Activated T-cell treated with anti-CD3 and anti-CD28 coated beads for 1 hour (primary cell): ENCODE data around the gene RHBG.
"Not testable (repeated sequence)": the region's sequence is repeated elsewhere in the genome, so short reads cannot be mapped to it uniquely, and the experiment has no call there.

Experiments used
- DNase-seq: peaks from one replicate; pipeline ENCODE4 v3.0.0-alpha.2; 2020; ENCODE audit warnings: low read depth

RHBG gene, protein sequence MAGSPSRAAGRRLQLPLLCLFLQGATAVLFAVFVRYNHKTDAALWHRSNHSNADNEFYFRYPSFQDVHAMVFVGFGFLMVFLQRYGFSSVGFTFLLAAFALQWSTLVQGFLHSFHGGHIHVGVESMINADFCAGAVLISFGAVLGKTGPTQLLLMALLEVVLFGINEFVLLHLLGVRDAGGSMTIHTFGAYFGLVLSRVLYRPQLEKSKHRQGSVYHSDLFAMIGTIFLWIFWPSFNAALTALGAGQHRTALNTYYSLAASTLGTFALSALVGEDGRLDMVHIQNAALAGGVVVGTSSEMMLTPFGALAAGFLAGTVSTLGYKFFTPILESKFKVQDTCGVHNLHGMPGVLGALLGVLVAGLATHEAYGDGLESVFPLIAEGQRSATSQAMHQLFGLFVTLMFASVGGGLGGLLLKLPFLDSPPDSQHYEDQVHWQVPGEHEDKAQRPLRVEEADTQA

DNA sequence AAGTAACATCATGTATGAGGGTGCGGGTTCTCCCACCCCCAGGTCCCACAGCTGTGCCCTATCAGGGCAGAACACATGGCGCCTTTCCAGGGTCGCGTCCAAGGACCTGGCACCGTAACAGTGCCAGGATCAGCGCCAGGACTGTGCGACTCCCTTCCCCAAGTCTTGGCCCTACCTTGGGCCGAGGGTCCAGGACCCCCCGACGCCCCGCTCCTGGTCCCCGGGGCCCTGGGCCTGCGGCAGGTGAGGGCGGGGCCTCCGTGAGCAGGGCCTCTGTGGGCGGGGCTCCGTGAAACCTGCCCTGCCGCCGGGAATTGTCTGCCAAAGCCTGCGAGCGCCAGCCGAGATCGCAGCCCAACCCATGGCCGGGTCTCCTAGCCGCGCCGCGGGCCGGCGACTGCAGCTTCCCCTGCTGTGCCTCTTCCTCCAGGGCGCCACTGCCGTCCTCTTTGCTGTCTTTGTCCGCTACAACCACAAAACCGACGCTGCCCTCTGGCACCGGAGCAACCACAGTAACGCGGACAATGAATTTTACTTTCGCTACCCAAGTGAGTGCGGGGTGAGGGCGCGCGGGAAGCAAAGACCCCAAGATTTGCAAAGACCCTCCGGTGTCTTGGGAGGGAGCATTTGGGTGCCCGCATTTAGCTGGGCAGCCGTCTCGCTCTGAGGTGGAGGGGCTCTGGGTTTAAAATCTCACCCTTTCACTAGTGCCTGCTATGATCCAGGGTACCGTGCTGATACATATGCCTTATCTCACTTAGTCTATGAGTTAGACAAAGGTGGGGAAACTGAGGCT is at the start of gene RHBG:
Gene RHBG, plus strand, starts transcription at position 323 of the 796 bp plus-strand sequence. Its CDS starts 39 bp downstream, at position 362.
- peak; percentile 12 for DNase-seq

DNA sequence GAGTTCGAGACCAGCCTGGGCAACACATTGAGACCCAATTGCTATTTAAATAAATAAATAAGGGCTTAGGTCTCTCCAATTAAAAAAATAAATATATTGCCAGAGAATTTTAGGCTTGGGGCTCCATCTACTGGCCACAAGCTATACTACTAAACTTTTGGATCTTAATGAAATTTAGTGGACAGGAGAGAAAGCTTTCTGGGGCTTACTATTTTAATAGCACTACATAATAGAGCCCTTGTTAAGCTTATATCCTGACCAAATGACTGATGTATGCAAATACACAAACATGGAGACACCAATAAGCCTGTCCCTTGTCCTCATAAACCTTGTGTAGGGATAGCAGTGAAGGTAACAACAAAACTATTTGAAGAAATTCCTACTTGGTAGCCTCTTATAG is 49.3 kb upstream of the RHBG start:
- DNase-seq: no peak

DNA sequence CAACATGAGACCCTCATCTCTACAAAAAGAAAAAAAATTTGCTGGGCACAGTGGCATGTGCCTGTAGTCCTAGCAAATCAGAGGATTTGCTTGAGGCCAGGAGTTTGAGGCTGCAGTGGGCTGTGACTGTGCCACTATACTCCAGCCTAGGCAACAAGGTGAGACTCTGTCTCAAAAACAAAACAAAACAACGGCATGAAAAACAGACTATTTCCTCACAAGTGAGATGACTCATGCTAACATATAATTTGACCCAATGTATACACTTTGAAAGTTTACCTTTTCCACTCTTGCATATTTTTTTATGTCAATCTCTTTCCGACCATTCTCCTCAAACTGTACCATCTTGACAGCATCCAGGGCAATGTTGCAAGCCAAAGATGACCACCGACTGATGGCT is 48.5 kb upstream of the RHBG start:
- no peak for DNase-seq

DNA sequence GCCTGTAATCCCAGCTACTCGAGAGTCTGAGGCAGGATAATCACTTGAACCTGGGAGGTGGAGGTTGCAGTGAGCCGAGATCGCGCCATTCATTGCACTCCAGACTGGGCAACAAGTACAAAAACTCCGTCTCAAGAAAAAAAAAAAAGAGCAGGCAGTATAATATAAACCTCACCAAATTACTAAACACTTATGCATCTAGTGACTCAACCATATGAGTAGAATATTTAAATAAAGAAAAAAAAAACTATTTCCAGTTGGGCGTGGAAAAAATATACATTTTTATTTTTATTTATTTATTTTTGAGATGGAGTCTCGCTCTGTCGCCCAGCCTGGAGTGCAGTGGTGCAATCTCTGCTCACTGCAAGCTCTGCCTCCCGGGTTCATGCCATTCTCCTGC is 45.8 kb upstream of the RHBG start:
- DNase-seq: not testable (repeated sequence)

DNA sequence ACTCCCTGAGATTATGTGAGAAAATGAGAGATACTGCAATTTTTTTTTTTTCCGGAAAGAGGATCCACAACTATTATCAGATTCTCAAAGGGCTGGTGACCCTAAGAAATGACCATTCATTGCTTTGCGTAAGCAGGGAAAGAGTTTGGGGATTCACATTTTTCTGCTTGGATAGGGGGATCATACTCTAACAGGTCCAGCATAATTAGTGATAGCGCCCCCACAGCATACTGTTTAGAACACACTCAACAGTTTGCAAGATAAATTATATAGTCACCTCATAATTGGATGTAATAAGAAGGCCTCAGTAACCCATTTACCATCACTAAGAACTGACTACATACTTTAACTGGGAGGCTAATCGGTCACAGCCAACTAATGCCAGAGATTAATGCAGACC is 32.8 kb upstream of the RHBG start:
- DNase-seq: no peak

DNA sequence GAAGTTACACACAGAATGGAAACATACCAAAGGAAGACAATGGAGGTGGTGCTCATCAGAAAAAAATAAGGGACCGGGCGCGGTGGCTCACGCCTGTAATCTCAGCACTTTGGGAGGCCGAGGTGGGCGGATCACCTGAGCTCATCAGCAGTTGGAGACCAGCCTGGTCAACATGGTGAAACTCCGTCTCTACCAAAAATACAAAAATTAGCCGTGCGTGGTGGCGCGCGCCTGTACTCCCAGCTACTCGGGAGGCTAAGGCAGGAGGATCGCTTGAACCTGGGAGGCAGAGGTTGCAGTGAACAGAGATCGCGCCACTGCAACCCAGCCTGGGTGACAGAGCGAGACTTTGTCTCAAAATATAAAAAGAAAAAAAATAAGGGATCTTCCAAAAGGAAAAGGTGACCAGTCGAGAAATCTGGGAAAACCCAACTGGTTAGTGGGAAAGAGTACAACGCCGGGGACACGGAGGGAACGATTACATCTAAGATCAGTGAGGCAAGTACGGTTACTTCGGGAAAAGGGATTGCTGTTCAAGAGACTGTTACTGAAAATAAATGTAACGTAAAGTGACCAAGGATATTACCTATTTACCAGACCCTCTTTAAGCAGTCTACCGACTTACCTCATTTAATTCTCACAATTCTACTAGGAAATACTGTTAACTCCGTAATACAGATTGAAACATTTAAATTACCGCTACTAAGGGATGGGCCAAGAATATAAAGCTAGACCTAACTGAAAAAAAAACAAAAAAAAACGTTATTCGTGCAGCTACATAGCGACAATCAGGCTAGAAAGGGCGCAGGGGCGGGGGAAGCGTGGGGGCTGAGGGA is 31.7 kb upstream of the RHBG start:
- DNase-seq: no peak

DNA sequence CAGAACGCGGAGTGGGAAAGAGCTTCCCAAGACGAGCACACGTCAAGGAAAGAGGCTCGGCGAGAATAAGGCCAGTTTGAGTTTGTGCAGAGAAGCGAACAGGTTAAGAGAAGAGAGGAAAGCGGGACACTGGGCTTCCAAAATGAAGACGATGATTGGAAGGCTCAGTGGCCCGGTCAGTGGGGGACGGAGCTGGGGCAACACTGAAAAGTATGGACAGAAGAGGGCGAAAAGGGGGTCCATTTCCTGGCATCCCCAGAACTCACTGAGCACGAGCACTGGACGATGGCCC is 31.2 kb upstream of the RHBG start:
- DNase-seq: no peak

DNA sequence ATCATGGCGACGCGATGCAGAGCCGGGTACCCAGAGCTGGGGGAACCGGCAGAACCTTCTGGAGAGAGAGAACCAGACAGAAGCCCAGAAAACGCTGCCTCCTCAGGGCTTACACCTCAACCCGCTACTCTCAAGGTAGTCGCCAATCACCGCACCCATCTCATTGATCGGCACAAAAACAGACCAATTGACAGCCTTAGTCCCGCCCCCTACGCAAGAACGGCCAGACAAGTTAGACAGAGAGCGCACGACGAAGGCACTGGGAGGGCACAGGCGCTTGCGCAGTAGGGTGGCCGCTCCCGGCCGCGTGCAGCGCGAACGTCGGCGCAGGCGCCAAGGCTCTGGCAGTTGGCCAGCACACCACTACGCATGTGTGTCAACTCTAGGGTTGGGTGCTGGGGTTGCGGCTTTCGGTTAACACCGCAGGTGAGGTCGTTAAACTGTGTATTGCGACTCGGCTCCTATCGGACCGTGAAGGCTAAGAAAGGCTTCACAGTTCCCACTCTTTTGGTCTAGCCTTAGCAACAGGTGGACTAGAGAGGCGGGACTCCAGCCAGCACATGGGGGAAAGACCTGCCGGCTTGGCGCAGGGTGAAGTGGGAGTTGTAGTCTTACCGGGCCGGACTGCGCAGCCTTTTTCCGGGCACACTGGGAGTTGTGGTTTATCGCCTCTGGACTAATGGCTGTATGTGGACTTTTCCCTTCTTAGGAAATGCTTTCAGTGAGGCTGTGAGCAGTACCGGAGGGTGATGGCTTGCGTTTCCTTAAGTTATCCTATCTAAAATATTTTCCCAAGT is 30.6 kb upstream of the RHBG start, which contains the start of the genes CCT3 and TSACC:
Gene CCT3, minus strand, starts transcription at position 113 of the 797 bp plus-strand sequence. Its CDS starts 108 bp downstream, at position 5.
Gene TSACC, plus strand, starts transcription at position 347 of the 797 bp plus-strand sequence. CDS start 1,232 bp downstream, outside the sequence.
- DNase-seq: peak; percentile 99

DNA sequence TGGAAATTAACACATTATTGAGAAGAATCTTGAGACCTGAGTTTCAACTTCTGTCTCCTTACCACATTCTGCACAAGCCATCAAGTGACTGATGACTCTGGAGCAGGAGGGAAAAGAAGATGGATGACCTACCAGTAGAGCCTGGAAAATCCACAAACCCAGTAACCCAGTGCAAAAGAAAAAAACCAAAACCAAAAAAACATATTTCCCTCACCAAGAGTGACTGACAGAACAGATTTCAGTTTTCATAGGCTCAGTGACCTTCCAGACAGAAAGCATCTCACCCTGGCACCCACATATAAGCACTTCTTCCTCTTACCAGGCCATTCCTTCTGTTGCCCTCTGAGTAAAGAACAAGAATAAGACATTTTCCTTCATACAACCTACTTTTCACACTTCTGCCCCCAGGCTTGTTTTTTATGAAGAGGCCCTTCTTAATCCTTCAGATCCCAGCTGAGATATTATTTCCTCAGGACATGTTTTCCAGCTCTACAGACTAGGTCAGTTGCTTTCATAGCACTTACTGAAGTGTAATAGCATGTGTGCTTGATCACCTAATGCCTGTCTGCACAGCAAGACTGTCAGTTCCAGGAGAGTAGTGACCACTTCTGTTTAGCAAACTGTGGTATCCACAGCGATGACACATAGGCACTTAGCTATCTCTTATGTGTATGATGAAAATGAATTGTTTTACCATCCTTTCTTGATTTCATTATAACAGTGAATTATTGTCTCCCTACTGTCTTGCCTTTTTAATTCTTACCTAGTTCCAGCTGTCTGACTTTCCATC is 26.6 kb upstream of the RHBG start:
- DNase-seq: no peak

DNA sequence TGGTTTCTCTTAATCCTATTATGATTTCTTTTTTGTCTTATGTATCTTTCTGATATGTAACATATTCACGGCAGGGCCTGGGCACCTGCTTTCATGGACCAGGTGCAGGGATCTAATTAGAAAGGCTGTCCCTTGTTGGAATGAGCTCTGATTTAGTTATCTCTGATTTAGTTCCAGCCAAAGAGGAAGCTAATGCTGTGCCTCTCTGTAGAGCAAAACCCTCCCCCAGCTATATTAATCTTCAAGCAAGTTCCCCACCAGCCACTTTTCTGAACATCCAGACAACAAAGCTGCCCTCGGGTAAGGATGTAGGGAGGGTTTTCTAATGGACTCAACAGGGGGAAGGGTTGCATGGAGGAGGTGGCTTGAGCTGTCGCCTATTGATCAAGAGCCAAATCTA is 24.6 kb upstream of the RHBG start:
- no peak for DNase-seq

DNA sequence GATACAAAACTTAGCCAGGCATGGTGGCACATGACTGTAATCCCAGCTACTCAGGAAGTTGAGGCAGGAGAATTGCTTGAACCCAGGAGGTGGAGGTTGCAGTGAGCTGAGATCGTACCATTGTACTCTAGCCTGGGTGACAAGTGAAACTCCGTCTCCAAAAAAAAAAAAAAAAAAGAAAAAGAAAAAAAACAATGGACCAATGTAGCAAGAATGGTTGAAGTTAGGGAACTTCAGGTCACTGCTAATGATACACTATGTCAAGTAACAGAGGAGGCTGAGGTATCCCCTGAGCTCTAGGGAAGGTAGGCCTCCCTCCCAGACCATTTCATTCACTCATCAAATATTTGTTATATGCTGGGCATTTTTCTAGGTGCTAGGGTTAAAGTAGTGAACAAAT is 23.0 kb upstream of the RHBG start:
- not testable (repeated sequence) for DNase-seq

DNA sequence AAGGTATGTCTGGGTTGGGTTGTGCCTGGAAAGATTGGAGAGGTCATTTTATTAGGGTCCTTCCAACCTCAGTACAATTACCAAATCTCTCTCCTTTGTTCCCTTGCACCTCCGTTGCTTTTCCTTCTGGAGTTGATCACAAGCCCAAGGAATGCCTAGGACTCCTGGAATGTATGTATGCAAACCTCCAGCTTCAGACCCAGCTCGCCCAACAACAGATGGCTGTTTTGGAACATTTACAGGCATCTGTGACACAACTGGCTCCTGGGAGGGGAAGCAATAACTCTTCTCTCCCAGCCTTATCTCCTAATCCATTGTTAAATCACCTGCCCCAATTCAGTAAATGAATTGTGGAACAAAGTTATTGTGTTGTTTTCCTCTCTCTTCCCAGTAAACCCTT is 22.4 kb upstream of the RHBG start:
- DNase-seq: no peak

DNA sequence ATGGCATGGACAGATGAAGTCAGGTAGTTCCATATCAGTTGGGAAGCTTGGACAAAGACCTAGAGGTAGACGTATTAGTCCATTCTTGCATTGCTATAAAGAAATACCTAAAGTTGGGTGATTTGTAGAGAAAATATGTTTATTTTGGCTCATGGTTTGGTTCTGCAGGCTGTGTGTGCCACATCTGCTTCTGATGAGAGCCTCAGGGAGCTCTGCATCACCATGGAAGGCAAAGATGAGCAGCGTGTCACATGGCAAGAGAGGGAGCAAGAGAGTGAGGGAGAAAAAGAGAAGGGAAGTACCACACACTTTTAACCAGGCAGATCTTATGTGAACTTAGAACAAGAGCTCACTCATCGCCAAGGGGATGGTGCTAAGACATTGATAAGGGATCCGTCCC is 21.7 kb upstream of the RHBG start:
- DNase-seq: no peak

DNA sequence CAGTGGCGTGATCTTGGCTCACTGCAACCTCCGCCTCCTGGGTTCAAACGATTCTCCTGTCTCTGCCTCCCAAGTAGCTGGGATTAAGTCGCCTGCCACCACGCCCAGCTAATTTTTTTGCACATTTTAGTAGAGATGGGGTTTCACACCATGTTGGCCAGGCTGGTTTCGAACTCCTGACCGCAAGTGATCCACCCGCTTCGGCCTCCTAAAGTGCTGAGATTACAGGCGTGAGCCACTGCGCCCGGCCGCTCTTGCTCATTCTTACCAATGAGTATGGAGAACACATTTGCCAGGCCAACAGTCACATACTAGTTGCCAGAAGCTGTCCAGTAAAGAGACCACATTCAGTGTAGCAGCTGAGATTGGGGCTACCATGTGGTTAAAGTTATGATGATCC is 16.5 kb upstream of the RHBG start:
- not testable (repeated sequence) for DNase-seq

DNA sequence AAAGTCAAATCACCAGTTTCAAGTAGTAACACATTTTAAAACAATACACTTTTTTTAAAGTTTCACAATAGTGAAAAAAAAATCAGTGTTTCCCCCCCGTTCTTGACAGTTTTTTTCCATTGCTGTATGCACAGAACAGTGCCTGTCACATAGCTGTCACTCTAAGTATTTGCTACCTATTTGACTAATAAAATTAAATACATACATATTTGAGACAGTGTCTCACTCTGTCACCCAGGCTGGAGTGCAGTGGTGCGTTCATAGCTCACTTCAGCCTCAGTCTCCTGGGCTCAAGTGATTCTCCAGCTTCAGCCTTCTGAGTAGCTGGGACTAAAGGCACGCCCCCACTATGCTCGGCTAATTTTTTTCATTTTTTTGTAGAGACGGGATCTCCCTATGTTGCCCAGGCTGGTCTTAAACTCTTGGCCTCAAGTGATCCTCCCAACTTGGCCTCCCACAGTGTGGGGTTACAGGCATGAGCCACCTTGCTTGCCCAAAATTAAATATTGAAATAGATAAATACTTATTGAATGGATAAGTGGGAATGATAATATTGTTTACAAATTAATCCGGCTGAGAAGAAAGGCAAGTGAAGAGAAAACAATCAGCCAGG is 12.6 kb upstream of the RHBG start:
- DNase-seq: no peak

DNA sequence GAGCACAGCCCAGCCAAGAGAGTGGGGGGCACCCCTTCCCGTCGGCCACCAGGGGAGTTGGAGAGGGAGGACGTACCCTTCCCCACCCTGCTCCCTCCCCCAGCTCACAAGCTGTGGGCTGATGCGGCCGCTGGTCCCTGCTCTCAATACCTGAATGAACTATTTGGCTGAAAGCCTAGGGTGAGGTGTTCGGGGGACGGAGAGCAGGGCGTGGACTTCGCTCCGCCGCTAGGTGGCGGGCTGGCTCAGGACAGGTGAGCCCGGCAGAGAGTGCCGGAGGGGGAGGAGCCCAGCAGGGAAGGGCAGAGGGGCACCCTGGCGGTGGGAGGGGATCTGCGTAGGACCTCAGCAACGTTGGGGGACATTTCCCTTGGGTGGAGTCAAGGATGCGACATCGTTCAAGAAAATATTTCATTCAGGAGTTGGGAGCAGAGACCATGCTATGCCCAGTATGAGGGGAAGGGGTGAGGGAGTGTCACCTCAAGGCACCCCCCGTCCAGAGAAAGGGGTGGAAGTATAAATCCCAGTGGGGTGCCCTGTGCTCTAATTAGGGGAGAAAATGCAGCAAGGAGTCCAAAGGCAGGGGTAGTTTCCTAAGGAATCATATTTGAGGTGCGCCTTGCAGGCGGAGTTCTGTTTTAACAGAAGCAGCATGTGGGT is 12.0 kb upstream of the RHBG start:
- DNase-seq: peak; percentile 55

DNA sequence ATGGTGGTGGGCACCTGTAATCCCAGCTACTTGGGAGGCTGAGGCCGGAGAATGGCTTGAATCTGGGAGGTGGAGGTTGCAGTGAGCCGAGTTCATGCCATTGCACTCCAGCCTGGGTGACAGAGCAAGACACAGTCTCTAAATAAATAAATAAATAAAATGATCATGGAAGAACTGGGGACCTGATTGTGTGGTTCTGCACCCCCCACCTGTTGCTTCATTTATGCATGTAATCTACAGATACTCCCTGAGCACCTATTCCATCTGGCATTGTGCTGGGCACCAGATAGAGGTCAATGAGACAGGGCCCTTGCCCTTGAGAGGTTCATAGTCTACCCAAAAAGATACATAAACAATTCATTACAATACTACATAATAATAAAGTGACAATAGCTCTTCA is 11.0 kb upstream of the RHBG start:
- no peak for DNase-seq

DNA sequence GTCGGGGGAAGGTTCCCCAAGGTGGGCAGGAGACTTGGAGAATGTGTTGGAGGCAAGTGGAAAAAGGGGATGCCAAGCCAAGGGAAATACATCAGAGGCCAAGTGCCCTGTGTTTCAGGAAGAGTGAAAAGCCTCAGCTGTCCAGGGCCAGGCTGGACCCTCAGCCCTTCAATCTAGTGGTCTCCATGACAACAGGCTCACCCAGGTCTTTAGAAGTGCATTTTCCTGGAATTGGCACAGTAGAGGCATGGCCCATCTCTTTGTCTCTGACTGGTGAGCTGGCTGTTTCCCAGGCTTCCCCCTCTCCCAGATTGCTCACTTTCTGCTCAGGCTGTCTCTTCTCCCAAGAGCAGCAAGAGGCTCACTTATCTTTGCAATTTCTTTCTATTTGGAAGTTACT is 10.4 kb upstream of the RHBG start:
- DNase-seq: no peak

DNA sequence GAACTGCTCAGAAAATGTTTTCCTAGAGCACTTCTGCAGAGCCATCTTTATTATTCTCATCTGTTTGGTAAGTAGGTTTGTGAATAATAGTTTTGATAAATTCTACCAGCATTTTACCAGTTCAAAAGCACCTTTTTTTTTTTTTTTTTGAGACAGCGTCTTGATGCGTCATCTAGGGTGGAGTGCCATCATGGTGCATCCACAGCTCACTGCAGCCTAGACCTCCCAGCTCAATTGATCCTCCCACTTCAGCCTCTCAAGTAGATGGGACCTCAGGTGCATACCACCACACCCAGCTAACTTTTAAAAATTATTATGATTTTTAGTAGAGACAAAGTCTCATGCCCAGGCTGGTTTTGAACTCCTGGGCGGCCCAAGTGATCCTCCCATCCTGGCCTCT is 9.8 kb upstream of the RHBG start:
- no peak for DNase-seq

DNA sequence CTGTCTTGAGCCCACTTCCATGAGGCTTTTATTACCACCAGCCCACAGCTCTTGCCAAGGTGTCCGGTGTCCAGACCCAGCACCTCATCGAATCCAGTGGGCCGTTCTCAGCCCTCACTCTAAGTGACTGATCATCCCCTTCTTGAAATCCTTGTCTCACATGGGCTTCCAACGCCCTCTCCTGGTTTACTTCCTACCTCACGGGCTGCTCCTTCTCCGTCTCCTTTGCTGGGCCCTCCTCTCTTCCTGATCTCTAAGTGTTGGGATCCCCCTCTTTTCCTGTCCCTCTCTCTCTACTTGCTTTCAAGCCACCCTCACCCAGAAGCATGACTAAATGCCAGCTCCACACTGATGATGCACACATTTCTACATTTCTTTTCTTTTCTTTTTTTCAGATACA is 9.0 kb upstream of the RHBG start:
- DNase-seq: no peak
